GM12873 (cell line): ENCODE measurements around the gene SLC23A2.

Experiments
- TF ChIP-seq, protein P1 (sequence below): IDR thresholded peaks from 2 replicates; pipeline ENCODE4 v1.5.1; 2012; ENCODE audit warnings: low read depth, mild to moderate bottlenecking, moderate library complexity, low read length, control low read depth; ENCODE audit not compliant: insufficient read depth; ENCODE audit errors: missing control alignments

Gene SLC23A2

DNA sequence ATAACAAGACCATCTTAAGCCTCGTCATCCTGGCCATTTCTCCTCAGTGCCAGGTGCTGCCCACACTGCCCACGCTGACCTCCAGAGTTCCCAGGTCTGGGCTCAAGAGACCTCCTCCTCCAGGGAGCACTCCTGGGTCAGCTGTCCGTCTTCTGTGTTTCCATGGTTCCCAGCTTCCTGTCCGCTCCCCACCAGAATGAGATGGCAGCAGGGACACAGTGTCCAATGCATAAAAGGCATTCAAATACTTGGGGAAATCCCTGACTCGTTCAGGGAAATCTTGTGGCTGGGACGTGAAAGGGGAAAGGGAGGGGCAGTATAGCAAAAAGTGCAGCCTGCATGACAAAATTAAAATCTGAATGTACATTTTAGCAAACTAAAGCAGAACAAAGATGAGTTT is 54.3 kb downstream of the SLC23A2 start:
- TF ChIP-seq, protein P1, sequence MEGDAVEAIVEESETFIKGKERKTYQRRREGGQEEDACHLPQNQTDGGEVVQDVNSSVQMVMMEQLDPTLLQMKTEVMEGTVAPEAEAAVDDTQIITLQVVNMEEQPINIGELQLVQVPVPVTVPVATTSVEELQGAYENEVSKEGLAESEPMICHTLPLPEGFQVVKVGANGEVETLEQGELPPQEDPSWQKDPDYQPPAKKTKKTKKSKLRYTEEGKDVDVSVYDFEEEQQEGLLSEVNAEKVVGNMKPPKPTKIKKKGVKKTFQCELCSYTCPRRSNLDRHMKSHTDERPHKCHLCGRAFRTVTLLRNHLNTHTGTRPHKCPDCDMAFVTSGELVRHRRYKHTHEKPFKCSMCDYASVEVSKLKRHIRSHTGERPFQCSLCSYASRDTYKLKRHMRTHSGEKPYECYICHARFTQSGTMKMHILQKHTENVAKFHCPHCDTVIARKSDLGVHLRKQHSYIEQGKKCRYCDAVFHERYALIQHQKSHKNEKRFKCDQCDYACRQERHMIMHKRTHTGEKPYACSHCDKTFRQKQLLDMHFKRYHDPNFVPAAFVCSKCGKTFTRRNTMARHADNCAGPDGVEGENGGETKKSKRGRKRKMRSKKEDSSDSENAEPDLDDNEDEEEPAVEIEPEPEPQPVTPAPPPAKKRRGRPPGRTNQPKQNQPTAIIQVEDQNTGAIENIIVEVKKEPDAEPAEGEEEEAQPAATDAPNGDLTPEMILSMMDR: no peak

DNA sequence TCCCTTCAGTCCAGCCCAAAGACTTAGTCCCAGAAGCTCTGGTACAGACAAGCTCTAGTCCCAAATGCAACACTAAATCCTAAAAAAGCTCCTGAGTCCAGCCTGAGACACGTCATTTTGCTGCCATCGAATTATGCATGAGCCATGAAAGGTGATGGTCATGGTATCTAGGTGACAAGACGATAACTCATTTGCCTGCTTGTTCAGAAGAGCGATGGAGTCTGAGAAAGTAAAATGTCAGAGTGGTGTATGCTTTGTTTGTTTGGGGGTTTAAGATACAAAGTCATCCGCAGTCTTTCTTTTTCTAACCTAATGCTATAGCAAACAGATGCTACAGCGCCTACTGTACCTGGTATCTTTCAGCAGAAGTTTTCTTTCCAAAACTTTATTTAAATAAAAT is 54.7 kb downstream of the SLC23A2 start:
- TF ChIP-seq, protein P1: no peak

DNA sequence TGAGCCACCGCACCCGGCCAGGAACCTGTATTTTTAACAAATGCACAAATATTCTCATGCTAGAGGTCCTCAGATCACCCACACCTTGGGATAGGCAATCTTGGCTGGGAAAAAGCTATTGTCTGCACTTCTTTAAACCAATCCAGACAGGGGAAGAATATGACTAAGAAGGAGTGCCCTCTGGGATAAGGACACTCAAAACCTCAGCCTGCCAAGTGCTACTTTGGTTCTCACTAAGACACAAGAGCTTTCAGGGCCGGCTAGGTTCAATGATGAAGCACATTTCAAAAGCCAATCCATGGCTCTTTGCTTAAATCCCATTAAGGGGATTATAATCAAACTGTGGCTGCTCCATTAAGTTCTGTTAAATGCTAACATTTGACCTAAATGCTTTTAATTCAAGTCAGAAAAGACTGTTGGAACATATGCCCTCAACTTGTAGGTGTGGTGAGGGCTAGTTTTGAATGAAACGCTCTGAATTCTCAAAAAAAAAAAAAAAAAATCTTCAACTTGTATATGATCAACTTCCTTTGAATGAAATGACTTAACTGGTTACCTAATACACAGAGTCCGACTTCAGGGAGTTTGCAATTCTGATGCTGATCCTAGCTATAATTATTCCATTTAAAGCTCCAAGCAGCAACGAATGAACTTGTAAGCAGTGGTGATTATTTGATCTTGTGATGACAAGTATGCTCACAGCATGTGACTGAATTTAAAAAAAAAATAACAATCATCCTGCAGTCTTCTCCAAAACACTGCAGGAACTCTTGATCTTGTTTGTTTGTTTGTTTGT is 56.6 kb downstream of the SLC23A2 start:
- TF ChIP-seq, protein P1: no peak

DNA sequence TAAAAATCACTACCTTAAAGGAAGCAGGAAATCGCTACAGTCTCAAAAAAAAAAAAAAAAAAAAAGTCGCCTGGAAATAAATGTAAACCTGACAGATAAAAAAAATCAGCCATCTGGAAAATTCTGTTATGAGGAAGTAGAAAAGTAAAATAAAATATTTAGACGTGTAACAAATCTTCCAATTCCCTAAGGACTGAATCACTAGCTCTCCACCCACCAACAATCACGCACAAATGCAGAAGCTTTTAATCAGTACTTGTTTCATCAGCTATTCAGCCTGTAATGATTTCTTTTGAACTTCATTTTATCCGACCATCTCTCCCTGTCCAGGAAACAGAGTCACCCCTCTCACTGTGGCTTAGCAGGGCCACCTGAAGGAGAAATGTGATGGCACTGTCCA is 59.0 kb downstream of the SLC23A2 start:
- TF ChIP-seq, protein P1: no peak

DNA sequence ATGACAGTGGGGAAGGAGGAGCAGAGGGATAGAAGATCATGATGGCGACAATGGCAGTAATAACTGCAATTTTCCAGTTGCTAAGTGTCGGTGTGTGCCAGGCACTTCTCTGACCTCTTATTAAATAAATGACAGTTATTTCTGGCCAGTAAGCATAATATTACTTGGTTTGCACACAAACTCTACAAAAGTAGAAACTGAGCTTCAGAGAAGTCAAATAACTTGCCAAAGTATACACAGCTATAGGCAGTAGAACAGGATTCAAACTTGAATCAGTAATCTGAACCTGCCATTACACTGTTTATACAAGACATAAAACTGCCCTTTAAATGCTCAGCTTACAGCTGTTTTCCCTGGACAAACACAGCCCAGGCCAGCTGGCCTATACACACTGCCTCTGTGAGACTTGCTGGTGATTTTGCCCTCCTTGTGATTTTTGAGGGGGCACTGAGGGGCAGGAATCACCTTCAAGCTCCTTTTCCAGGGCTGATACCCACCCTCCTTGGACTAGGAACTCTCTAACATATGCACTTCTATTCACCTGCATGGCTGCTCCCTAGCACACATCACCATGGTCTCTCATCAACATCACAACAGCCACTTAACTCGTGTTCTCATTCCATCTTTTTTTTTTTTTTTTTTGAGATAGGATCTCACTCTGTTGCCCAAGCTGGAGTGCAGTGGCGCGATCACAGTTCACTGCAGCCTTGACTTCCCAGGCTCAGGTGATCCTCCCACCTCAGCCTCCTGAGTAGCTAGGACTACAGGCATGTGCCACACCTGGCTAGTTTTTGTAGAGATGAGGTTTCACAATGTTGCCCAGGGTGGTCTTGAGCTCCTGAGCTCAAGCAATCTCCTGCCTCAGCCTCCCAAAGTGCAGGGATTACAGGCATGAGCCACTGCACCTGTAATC is 63.6 kb downstream of the SLC23A2 start:
- TF ChIP-seq, protein P1: no peak

DNA sequence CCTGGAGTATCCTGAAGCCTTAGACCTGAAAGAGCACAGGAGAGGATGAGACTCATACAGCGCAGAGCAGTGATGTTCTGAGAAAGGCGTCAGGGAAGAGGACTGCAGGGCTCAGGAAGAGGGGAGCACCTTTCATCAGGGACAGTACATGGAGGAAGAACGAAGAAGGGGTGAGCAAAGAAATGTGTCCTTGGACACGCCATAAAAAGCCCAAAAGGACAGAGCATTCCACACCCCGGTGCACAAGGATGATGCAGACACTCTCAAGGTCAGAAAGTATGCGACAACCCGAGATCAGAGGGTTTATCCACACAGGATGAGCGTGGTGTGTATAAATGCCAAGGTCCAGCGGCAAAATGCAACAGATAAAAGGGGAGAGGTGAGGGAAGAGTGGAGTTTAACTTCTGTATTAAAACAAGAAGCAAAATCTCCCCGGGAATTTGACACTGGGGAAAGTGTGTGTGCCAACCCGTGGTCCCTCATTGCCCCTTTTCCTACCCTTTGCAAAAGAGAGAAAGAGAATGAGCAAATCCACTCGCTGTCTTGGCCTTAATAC is 64.4 kb downstream of the SLC23A2 start:
- TF ChIP-seq, protein P1: no peak

DNA sequence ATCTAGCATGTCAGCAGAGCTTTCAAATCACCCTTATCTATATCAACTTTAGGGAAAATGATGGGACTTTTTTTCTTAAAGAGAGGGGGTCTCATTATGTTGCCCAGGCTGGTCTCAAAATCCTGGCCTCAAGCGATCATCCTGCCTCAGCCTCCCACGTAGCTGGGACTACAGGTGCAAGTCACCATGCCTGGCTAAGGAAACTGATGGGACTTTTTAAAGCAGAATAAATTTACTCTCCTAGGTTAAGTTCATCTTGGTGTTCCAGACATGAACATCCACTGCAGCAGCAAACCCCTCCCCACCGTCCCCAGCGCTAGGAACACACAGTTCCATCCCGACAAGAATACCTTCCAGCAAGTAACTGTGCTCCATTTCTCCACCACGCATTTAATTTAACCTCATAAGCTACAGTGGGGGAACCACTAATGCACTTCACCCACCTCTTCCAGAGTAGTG is 64.9 kb downstream of the SLC23A2 start:
- TF ChIP-seq, protein P1: no peak
